WTC11 (cell line): ENCODE measurements around the gene TPM2. TPM values are rescaled to one million over a fixed set of nuclear protein-coding genes. Genes with fewer than 3 reads are reported as not detected.
"Not testable (repeated sequence)": the region's sequence is repeated elsewhere in the genome, so short reads cannot be mapped to it uniquely, and the experiment has no call there.

Source experiments
- ATAC-seq: fragments of 200-7000 bp; cut with Tn5 transposase; 2 replicates; pipeline ENCODE4 v1.10.0; 2021; ENCODE audit warnings: mild to moderate bottlenecking, moderate library complexity
- CTCF ChIA-PET: fragments of 300-600 bp; sonication (Branson Sonifier 250); formaldehyde crosslinking; loops from one replicate; lab custom pipeline; 2021; ENCODE audit warnings: antibody characterized with exemption; lab: Charles Lee
- POLR2A ChIA-PET: fragments of 350-600 bp; sonication (Branson Sonifier 250); formaldehyde crosslinking; loops from one replicate; lab custom pipeline; 2021; ENCODE audit warnings: antibody characterized with exemption; lab: Charles Lee
- DNase-seq: peaks from one replicate; pipeline ENCODE4 v3.0.0; 2021; ENCODE audit warnings: low spot score
- H3K27ac Mint-ChIP-seq: 2 replicates; pipeline ENCODE4 v1.8.0; 2021; ENCODE audit warnings: mixed read lengths
- H3K27me3 Mint-ChIP-seq: 2 replicates; pipeline ENCODE4 v1.8.0; 2021; ENCODE audit warnings: low read depth, mild to moderate bottlenecking, moderate library complexity, mixed read lengths
- H3K36me3 Mint-ChIP-seq: 2 replicates; pipeline ENCODE4 v1.8.0; 2021; ENCODE audit warnings: mixed read lengths
- H3K4me1 Mint-ChIP-seq: 2 replicates; pipeline ENCODE4 v1.8.0; 2022; ENCODE audit warnings: mixed read lengths
- H3K4me3 Mint-ChIP-seq: 2 replicates; pipeline ENCODE4 v1.8.0; 2021; ENCODE audit warnings: mild to moderate bottlenecking, moderate library complexity, mixed read lengths
- H3K9me3 Mint-ChIP-seq: 2 replicates; pipeline ENCODE4 v1.8.0; 2021; ENCODE audit warnings: mixed read lengths
- ATF6 ChIP-seq: sonication (generic); formaldehyde crosslinking; IDR thresholded peaks from 2 replicates; pipeline ENCODE4 v1.8.1; 2023; ENCODE audit warnings: mild to moderate bottlenecking, missing genetic modification reagents
- CREB1 ChIP-seq: sonication (generic); formaldehyde crosslinking; IDR thresholded peaks from 2 replicates; pipeline ENCODE4 v1.8.0; 2023; ENCODE audit warnings: mild to moderate bottlenecking, missing genetic modification reagents
- ESRRA ChIP-seq: sonication (generic); formaldehyde crosslinking; IDR thresholded peaks from 2 replicates; pipeline ENCODE4 v1.8.1; 2022; ENCODE audit warnings: mild to moderate bottlenecking, missing genetic modification reagents, borderline replicate concordance
- GRHL2 ChIP-seq: fragments of 250-450 bp; sonication (Bioruptor Pico); IDR thresholded peaks from 2 replicates; pipeline ENCODE4 v1.8.0; 2022; ENCODE audit warnings: mild to moderate bottlenecking, moderate library complexity; ENCODE audit not compliant: insufficient replicate concordance, severe bottlenecking
- MLX ChIP-seq: sonication (generic); formaldehyde crosslinking; IDR thresholded peaks from 2 replicates; pipeline ENCODE4 v1.8.1; 2023; ENCODE audit warnings: mild to moderate bottlenecking, missing genetic modification reagents, moderate library complexity
- NFE2L1 ChIP-seq: sonication (generic); formaldehyde crosslinking; IDR thresholded peaks from 2 replicates; pipeline ENCODE4 v1.8.1; 2023; ENCODE audit warnings: missing genetic modification reagents
- NR1H2 ChIP-seq: sonication (generic); formaldehyde crosslinking; IDR thresholded peaks from 2 replicates; pipeline ENCODE4 v1.9.0; 2021; ENCODE audit warnings: mild to moderate bottlenecking, moderate library complexity, missing genetic modification reagents
- NR3C1 ChIP-seq: sonication (generic); formaldehyde crosslinking; conservative IDR thresholded peaks from 2 replicates; pipeline ENCODE4 v1.8.1; 2023; ENCODE audit warnings: low read depth, mild to moderate bottlenecking, missing genetic modification reagents
- PRDM15 ChIP-seq: sonication (generic); formaldehyde crosslinking; IDR thresholded peaks from 2 replicates; pipeline ENCODE4 v1.8.0; 2022; ENCODE audit warnings: missing genetic modification reagents
- RELA ChIP-seq: sonication (generic); formaldehyde crosslinking; IDR thresholded peaks from 2 replicates; pipeline ENCODE4 v1.8.1; 2022; ENCODE audit warnings: missing genetic modification reagents, mild to moderate bottlenecking, borderline replicate concordance
- USF1 ChIP-seq: sonication (generic); formaldehyde crosslinking; IDR thresholded peaks from 2 replicates; pipeline ENCODE4 v1.8.0; 2022; ENCODE audit warnings: mild to moderate bottlenecking, missing genetic modification reagents
- ZMAT4 ChIP-seq: fragments of 250-450 bp; sonication (Bioruptor Pico); IDR thresholded peaks from 2 replicates; pipeline ENCODE4 v1.9.0; 2021; ENCODE audit warnings: mild to moderate bottlenecking
- total RNA-seq: library from RNA; stranded (reverse); gene quantifications from 3 replicates; pipeline ENCODE4 v1.2.3, GENCODE V29; 2021

The TPM2 gene
- total RNA-seq, 1 experiment from 2014 or later, result 146 TPM

GRCh38 chr9:35641478-35641877 is 48.2 kb downstream of the TPM2 start:
- H3K27ac Mint-ChIP-seq, H3K4me3 Mint-ChIP-seq, ATAC-seq, CTCF ChIA-PET, POLR2A ChIA-PET, H3K4me1 Mint-ChIP-seq, DNase-seq: not testable (repeated sequence)
- Mint-ChIP-seq H3K27me3 (peaks cover 11% of the 10 kb centered on the region), H3K9me3 (peaks cover 31% of the 10 kb centered on the region), H3K36me3 (peaks cover 17% of the 10 kb centered on the region)

GRCh38 chr9:35640431-35640830 is 49.3 kb downstream of the TPM2 start:
- H3K4me3 Mint-ChIP-seq, H3K4me1 Mint-ChIP-seq, H3K27ac Mint-ChIP-seq, DNase-seq, POLR2A ChIA-PET, ATAC-seq: not testable (repeated sequence)
- CTCF ChIA-PET, result interaction anchor here (0.8 to 1.4 kb wide), 2 partner anchors 37 to 56 kb away, joined by 3 to 5 read pairs; no protein-coding TSS in a partner anchor
- peaks cover 17% of the 10 kb centered on the region for H3K36me3 Mint-ChIP-seq
- peaks cover 11% of the 10 kb centered on the region for H3K27me3 Mint-ChIP-seq
- peaks cover 31% of the 10 kb centered on the region for H3K9me3 Mint-ChIP-seq

- H3K27ac Mint-ChIP-seq, result no peak overlapping the region
- no peak overlapping the region for H3K4me3 Mint-ChIP-seq
- no peak for ATAC-seq
- H3K36me3 Mint-ChIP-seq, result peaks cover 17% of the 10 kb centered on the region
- H3K4me1 Mint-ChIP-seq, result no peaks in the 10 kb centered on the region; the same call in 1 of the 2 replicates
- ChIA-PET POLR2A (no interaction called here), CTCF (interaction anchor here (1.4 kb wide), 1 partner anchor 57 kb away, joined by 3 read pairs; no protein-coding TSS in a partner anchor)
- peaks cover 31% of the 10 kb centered on the region for H3K9me3 Mint-ChIP-seq
- peaks cover 11% of the 10 kb centered on the region for H3K27me3 Mint-ChIP-seq
- no peak for DNase-seq
- no peak for TF ChIP-seq RELA (CRISPR knock-in tag)
- no peak for TF ChIP-seq ESRRA
- no peak for TF ChIP-seq NFE2L1
- no peak for TF ChIP-seq USF1 (CRISPR knock-in tag)
- TF ChIP-seq ZMAT4 (CRISPR knock-in tag), result no peak
- TF ChIP-seq CREB1 (CRISPR knock-in tag), result no peak
- no peak for TF ChIP-seq GRHL2 (CRISPR knock-in tag)
- no peak for TF ChIP-seq NR3C1 (CRISPR knock-in tag)
- no peak for TF ChIP-seq ATF6 (CRISPR knock-in tag)
- no peak for TF ChIP-seq NR1H2 (CRISPR knock-in tag)
- no peak for TF ChIP-seq PRDM15 (CRISPR knock-in tag)
- TF ChIP-seq MLX (CRISPR knock-in tag), result no peak
Observed at GRCh38 chr9:35639631-35640030, 50.1 kb downstream of the TPM2 start.

- DNase-seq, H3K4me1 Mint-ChIP-seq, ATAC-seq, POLR2A ChIA-PET, CTCF ChIA-PET, H3K4me3 Mint-ChIP-seq, H3K27ac Mint-ChIP-seq: not testable (repeated sequence)
- peaks cover 17% of the 10 kb centered on the region for H3K36me3 Mint-ChIP-seq
- H3K27me3 Mint-ChIP-seq, result peaks cover 11% of the 10 kb centered on the region
- H3K9me3 Mint-ChIP-seq, result peaks cover 31% of the 10 kb centered on the region
Observed at GRCh38 chr9:35639225-35639624, 50.5 kb downstream of the TPM2 start.

- Mint-ChIP-seq H3K27me3 (peaks cover 11% of the 10 kb centered on the region), H3K36me3 (peaks cover 17% of the 10 kb centered on the region), H3K9me3 (peaks cover 31% of the 10 kb centered on the region)
- H3K27ac Mint-ChIP-seq, H3K4me1 Mint-ChIP-seq, H3K4me3 Mint-ChIP-seq, ATAC-seq, POLR2A ChIA-PET, CTCF ChIA-PET, DNase-seq: not testable (repeated sequence)
Observed at GRCh38 chr9:35638751-35639150, 51.0 kb downstream of the TPM2 start.

- Mint-ChIP-seq H3K36me3 (peaks cover 17% of the 10 kb centered on the region), H3K9me3 (peaks cover 31% of the 10 kb centered on the region), H3K27me3 (peaks cover 11% of the 10 kb centered on the region)
- ATAC-seq, H3K27ac Mint-ChIP-seq, DNase-seq, H3K4me1 Mint-ChIP-seq, POLR2A ChIA-PET, H3K4me3 Mint-ChIP-seq, CTCF ChIA-PET: not testable (repeated sequence)
Observed at GRCh38 chr9:35637427-35637955, 52.2 kb downstream of the TPM2 start.

- POLR2A ChIA-PET, result not testable (repeated sequence)
Observed at GRCh38 chr9:35636877-35637246, 52.9 kb downstream of the TPM2 start.

More at GRCh38 chr9:35636877-35637246, 52.9 kb downstream of the TPM2 start:
- peaks cover 11% of the 10 kb centered on the region for H3K27me3 Mint-ChIP-seq
- peaks cover 31% of the 10 kb centered on the region for H3K9me3 Mint-ChIP-seq
- DNase-seq, H3K4me1 Mint-ChIP-seq, H3K4me3 Mint-ChIP-seq, ATAC-seq, CTCF ChIA-PET, H3K27ac Mint-ChIP-seq: not testable (repeated sequence)
- peaks cover 17% of the 10 kb centered on the region for H3K36me3 Mint-ChIP-seq
